SU-DHL-6 (cell line): Measurements from ENCODE around the gene CBFA2T3.

ENCODE experiments used
- H2AFZ ChIP-seq: fragments of 200-600 bp; sonication (generic); 2 replicates; pipeline ENCODE4 v1.6.1; 2014; ENCODE audit warnings: low read depth, mild to moderate bottlenecking, moderate library complexity, mixed read lengths, antibody characterized with exemption, low read length; ENCODE audit not compliant: severe bottlenecking
- H3F3A ChIP-seq: fragments of 200-600 bp; shearing (Covaris generic); 2 replicates; pipeline ENCODE4 v1.6.0; 2016; ENCODE audit warnings: antibody characterized with exemption, mild to moderate bottlenecking; ENCODE audit not compliant: insufficient read depth
- H3K27ac ChIP-seq: fragments of 200-600 bp; sonication (generic); 2 replicates; pipeline ENCODE4 v1.5.1; 2016; ENCODE audit warnings: low read depth, mild to moderate bottlenecking, low read length, moderate library complexity, mixed read lengths
- H3K27me3 ChIP-seq: fragments of 200-600 bp; sonication (generic), shearing (Covaris generic); 2 replicates; pipeline ENCODE4 v1.6.0; 2014; ENCODE audit warnings: mild to moderate bottlenecking, low read length
- H3K36me3 ChIP-seq: fragments of 200-600 bp; sonication (generic); 2 replicates; pipeline ENCODE4 v1.6.1; 2014; ENCODE audit warnings: mild to moderate bottlenecking, low read length, mixed read lengths
- H3K4me2 ChIP-seq: fragments of 300-600, 200-600 bp; shearing (Covaris generic), sonication (generic); 2 replicates; pipeline ENCODE4 v1.6.0; 2014; ENCODE audit warnings: low read length, low read depth, mild to moderate bottlenecking; ENCODE audit not compliant: poor library complexity, severe bottlenecking
- H3K4me3 ChIP-seq: fragments of 200-600 bp; sonication (generic); 2 replicates; pipeline ENCODE4 v1.5.1; 2014; ENCODE audit warnings: antibody characterized with exemption, low read length, mild to moderate bottlenecking, mixed read lengths; ENCODE audit not compliant: insufficient read depth, poor library complexity, severe bottlenecking
- H3K79me2 ChIP-seq: fragments of 200-600 bp; sonication (generic); 2 replicates; pipeline ENCODE4 v1.6.1; 2014; ENCODE audit warnings: mild to moderate bottlenecking, low read length, moderate library complexity; ENCODE audit not compliant: insufficient read depth
- H3K9ac ChIP-seq: fragments of 200-600 bp; sonication (generic); 2 replicates; pipeline ENCODE4 v1.7.0; 2014; ENCODE audit warnings: mild to moderate bottlenecking, low read length
- H3K9me2 ChIP-seq: fragments of 200-600 bp; sonication (generic); replicated peaks from 2 replicates; pipeline ENCODE4 v1.6.1; 2014; ENCODE audit warnings: low read length; ENCODE audit not compliant: insufficient read depth
- H3K9me3 ChIP-seq: fragments of 200-600 bp; sonication (generic); 2 replicates; pipeline ENCODE4 v1.6.1; 2014; ENCODE audit warnings: low read length, mixed read lengths; ENCODE audit not compliant: insufficient read depth
- H4K20me1 ChIP-seq: fragments of 200-600 bp; sonication (generic); 2 replicates; pipeline ENCODE4 v1.6.1; 2014; ENCODE audit warnings: low read depth, mild to moderate bottlenecking, antibody characterized with exemption, low read length, moderate library complexity, mixed read lengths
- CTCF ChIP-seq: fragments of 200-600 bp; sonication (generic); IDR thresholded peaks from one replicate; pipeline ENCODE4 v1.5.1; 2017; ENCODE audit warnings: antibody characterized with exemption, mild to moderate bottlenecking, low read length, moderate library complexity; ENCODE audit not compliant: insufficient read depth, poor library complexity, severe bottlenecking
- EZH2phosphoT487 ChIP-seq: fragments of 200-600 bp; sonication (generic), shearing (Covaris generic); conservative IDR thresholded peaks from 2 replicates; pipeline ENCODE4 v1.6.1; 2018; ENCODE audit warnings: mild to moderate bottlenecking, antibody characterized with exemption, low read length, moderate library complexity, mixed read lengths

CBFA2T3 gene

GRCh38 chr16:89013111-89013510 is 36.1 kb upstream of the CBFA2T3 start:
- TF ChIP-seq EZH2phosphoT487 (no peak), CTCF (no peak)

GRCh38 chr16:89012622-89012995 is 35.6 kb upstream of the CBFA2T3 start:
- no peak overlapping the region for H3K9ac ChIP-seq
- no peaks in the 10 kb centered on the region for H3K36me3 ChIP-seq
- H3F3A ChIP-seq, result no peaks in the 10 kb centered on the region
- H4K20me1 ChIP-seq, result no peaks in the 10 kb centered on the region
- no peaks in the 10 kb centered on the region for H3K9me3 ChIP-seq
- no peak overlapping the region for H2AFZ ChIP-seq
- no peak for TF ChIP-seq CTCF
- TF ChIP-seq EZH2phosphoT487, result no peak
- no peaks in the 10 kb centered on the region for H3K27me3 ChIP-seq
- no peak overlapping the region for H3K27ac ChIP-seq
- no peak overlapping the region for H3K4me3 ChIP-seq
- H3K79me2 ChIP-seq, result no peaks in the 10 kb centered on the region
- H3K4me2 ChIP-seq, result no peak overlapping the region
- no peaks in the 10 kb centered on the region for H3K9me2 ChIP-seq

More at GRCh38 chr16:89013111-89013510, 36.1 kb upstream of the CBFA2T3 start:
- Histone ChIP-seq H2AFZ (no peak overlapping the region), H3K9me3 (no peaks in the 10 kb centered on the region), H3K9ac (no peak overlapping the region), H3K79me2 (no peaks in the 10 kb centered on the region), H3K27ac (no peak overlapping the region), H4K20me1 (no peaks in the 10 kb centered on the region), H3K36me3 (no peaks in the 10 kb centered on the region), H3K27me3 (no peaks in the 10 kb centered on the region), H3K4me2 (no peak overlapping the region), H3K4me3 (no peak overlapping the region), H3K9me2 (no peaks in the 10 kb centered on the region), H3F3A (no peaks in the 10 kb centered on the region)

GRCh38 chr16:89011909-89012621 is 35.1 kb upstream of the CBFA2T3 start:
- H3K4me3 ChIP-seq, result no peak overlapping the region
- no peak overlapping the region for H2AFZ ChIP-seq
- H3F3A ChIP-seq, result no peaks in the 10 kb centered on the region
- no peaks in the 10 kb centered on the region for H3K79me2 ChIP-seq
- H3K27me3 ChIP-seq, result no peaks in the 10 kb centered on the region
- H3K9me2 ChIP-seq, result no peaks in the 10 kb centered on the region
- H3K27ac ChIP-seq, result no peak overlapping the region
- TF ChIP-seq EZH2phosphoT487 (no peak), CTCF (no peak)
- H3K36me3 ChIP-seq, result no peaks in the 10 kb centered on the region
- H3K9me3 ChIP-seq, result no peaks in the 10 kb centered on the region
- H4K20me1 ChIP-seq, result no peaks in the 10 kb centered on the region
- H3K4me2 ChIP-seq, result no peak overlapping the region
- H3K9ac ChIP-seq, result no peak overlapping the region
